Right ventricle myocardium inferior (tissue), 1 donor: ENCODE data around the gene CASP3. TPM values are rescaled to one million over a fixed set of nuclear protein-coding genes. Genes with fewer than 3 reads are reported as not detected.
A peak's percentile ranks its signal among the peaks of the same experiment; 100 is the strongest.
"Not testable (repeated sequence)": the region's sequence is repeated elsewhere in the genome, so short reads cannot be mapped to it uniquely, and the experiment has no call there.

Experiments used
- ATAC-seq: fragments of 200-7000 bp; cut with Tn5 transposase; one replicate; pipeline ENCODE4 v1.9.1; 2020; ENCODE audit warnings: mild to moderate bottlenecking, moderate library complexity
- DNase-seq: peaks from one replicate; pipeline ENCODE4 v3.0.0; 2021; ENCODE audit errors: missing footprints
- intact Hi-C: fragments of 100-400 bp; cut with DNase I; formaldehyde crosslinking; loops from one replicate; pipeline ENCODE4 v1.11.0; 2022
- total RNA-seq: library from RNA; stranded (reverse); fragmentation: NEBNext Ultra II Directional; extraction: Animal tissue kit (Norgen Biotek cat#: 25700); gene quantifications from one replicate; pipeline ENCODE4 v1.2.1, GENCODE V29; 2021
- donor health status: DM: no; HTN: yes; CAD: no; lungs with severe emphysema.

The CASP3 gene
- total RNA-seq, 1 donor from 2014 or later = 10.4 TPM

DNA sequence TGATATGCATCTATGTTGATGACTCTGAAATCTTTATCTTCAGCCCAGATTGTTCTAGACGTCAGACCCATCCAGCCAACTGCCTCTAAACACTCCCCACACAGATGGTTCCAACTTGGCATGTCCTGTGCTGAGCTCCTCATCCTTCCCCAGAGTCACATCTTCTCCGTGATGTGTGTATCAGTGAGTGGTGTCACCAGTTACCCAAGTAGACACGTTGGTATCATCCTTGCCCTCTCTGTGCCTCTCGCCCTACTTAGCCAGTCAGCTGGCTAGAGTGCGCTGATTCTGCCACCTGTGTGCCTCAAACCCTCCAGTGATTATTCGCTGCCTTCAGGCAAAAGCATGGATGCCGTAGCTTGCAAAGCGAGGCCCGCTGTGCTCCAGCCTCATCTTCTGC, 18.8 kb upstream of the CASP3 start:
- no peak for ATAC-seq
- no peak for DNase-seq
- intact Hi-C loops = no loop called here

GRCh38 chr4:184666670-184667069, 17.4 kb upstream of the CASP3 start:
- ATAC-seq = no peak
- intact Hi-C loops = no loop called here

DNA sequence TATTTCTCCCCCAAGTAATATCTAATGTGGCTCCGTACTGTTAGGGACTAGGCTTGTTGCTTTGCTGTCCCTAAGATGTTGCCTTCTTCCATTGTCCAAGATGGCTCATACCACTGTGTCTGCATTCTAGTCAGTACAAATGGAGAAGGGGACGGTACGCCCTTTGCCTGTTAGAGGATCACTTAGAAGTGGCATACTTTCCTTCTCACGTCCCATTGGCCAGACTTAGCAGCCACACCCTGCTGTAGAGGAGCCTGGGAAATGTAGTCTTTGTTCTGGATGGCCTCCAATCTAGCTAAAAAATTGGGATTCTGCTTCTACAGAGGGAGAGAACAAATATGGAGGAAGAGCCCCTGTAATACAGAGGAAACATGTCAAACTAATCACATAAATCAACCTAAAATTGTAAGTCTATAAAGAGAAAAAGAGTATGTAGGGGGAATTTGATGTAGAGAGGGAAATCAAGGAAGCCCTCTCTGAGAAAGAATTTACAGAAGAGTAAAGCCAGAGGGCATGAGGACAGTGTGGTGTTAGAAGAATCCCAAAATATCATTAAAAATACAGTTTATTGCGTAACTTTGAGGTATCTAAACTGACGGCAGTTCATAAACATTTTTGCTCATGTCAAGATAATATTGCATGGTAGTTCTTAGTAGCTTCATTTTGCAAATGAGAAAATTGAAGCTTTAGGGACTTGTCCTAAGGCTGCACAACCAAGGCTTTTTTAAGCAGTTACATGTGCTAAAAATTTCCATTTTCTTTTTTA, 15.4 kb upstream of the CASP3 start:
- intact Hi-C loops = no loop called here
- ATAC-seq (peak; percentile 72), DNase-seq (no peak)

More at GRCh38 chr4:184666670-184667069, 17.4 kb upstream of the CASP3 start:
- DNase-seq = no peak

- no peak for DNase-seq
- intact Hi-C loops = no loop called here
- ATAC-seq = no peak
These were observed 13.0 kb upstream of the CASP3 start for GRCh38 chr4:184662236-184662635.

GRCh38 chr4:184660978-184661377, 11.7 kb upstream of the CASP3 start:
- DNase-seq (no peak), ATAC-seq (no peak)
- intact Hi-C loops = no loop called here

- intact Hi-C loops = not testable (repeated sequence)
These were observed 8.6 kb upstream of the CASP3 start for GRCh38 chr4:184657820-184658219.

GRCh38 chr4:184657144-184657543, 7.9 kb upstream of the CASP3 start:
- intact Hi-C loops = no loop called here
- ATAC-seq = no peak
- DNase-seq = no peak

More at GRCh38 chr4:184657820-184658219, 8.6 kb upstream of the CASP3 start:
- not testable (repeated sequence) for DNase-seq, ATAC-seq

GRCh38 chr4:184655889-184656869, 6.9 kb upstream of the CASP3 start:
- no peak for DNase-seq
- ATAC-seq = peak; percentile 85
- intact Hi-C loops = no loop called here

GRCh38 chr4:184653650-184654049, 4.4 kb upstream of the CASP3 start:
- DNase-seq (no peak), ATAC-seq (no peak)
- intact Hi-C loops = no loop called here

DNA sequence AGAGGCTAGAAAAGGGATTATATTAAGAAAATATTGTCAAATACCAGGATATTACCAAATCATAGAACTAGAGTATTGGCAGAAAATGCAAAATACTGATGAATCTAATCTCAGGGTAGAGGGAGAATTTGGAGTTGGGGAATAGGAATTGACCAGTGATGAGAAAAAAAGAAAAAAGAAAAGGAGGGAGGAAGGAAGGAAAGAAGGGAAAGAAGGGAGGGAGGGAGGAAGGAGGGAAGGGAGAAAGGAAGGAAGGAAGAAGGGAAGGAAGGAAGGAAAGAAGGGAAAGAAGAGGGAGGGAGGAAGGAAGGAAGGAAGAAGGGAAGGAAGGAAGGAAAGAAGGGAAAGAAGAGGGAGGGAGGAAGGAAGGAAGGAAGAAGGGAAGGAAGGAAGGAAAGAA, 3.4 kb upstream of the CASP3 start:
- intact Hi-C loops = not testable (repeated sequence)

DNA sequence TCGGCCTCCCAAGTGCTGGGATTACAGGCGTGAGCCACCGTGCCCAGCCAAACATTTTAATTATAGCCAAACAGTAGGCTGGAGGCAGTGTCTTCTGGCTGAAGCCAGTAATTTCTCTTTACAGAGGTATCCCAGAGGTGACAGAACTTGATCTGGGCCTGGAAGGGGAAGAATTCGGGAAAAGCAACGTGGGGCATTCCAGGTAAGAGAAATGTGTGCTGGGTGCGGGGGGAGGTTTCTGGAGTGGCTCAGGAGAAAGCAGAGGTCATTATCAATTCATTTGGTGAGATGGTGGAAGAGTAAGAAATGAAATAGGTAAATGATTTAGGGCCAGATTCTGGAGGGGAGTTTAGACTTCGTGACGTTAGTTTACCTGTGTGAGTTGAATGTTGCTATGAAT, 2.7 kb upstream of the CASP3 start:
- intact Hi-C loops = no loop called here
- DNase-seq (no peak), ATAC-seq (no peak)

More for the DNA sequence above, 3.4 kb upstream of the CASP3 start:
- ATAC-seq, DNase-seq: not testable (repeated sequence)

- no peak for ATAC-seq
These were observed 966 bp upstream of the CASP3 start for GRCh38 chr4:184649971-184650855.

GRCh38 chr4:184648313-184649025, 778 bp downstream of the CASP3 start:
- intact Hi-C loops = loop anchor here (2.0 to 5.0 kb wide), 5 partner anchors 86 to 381 kb away; partner anchors contain the start of genes CENPU and IRF2
- ATAC-seq = peak; percentile 53

More at GRCh38 chr4:184649971-184650855, 966 bp upstream of the CASP3 start:
- DNase-seq = no peak
- intact Hi-C loops = loop anchor here (2.0 to 5.0 kb wide), 5 partner anchors 85 to 383 kb away; partner anchors contain the start of genes CENPU and IRF2

DNA sequence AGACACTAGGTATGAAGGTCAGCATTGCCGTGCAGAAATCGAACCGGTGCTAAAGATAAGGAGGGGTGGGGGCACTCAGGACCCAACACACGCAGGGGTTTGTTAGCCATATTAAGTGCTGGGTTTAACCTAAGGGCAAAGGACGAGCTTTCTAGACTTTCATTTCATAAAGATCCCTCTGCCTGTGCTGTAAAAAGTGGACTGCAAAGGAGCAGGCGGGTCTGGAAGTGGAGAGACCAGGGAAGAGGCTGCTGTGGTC, 1.3 kb downstream of the CASP3 start:
- no peak for DNase-seq
- intact Hi-C loops = loop anchor here (2.0 to 5.0 kb wide), 5 partner anchors 87 to 381 kb away; partner anchors contain the start of genes CENPU and IRF2
- ATAC-seq = no peak

More at GRCh38 chr4:184648313-184649025, 778 bp downstream of the CASP3 start:
- DNase-seq = peak; percentile 83

DNA sequence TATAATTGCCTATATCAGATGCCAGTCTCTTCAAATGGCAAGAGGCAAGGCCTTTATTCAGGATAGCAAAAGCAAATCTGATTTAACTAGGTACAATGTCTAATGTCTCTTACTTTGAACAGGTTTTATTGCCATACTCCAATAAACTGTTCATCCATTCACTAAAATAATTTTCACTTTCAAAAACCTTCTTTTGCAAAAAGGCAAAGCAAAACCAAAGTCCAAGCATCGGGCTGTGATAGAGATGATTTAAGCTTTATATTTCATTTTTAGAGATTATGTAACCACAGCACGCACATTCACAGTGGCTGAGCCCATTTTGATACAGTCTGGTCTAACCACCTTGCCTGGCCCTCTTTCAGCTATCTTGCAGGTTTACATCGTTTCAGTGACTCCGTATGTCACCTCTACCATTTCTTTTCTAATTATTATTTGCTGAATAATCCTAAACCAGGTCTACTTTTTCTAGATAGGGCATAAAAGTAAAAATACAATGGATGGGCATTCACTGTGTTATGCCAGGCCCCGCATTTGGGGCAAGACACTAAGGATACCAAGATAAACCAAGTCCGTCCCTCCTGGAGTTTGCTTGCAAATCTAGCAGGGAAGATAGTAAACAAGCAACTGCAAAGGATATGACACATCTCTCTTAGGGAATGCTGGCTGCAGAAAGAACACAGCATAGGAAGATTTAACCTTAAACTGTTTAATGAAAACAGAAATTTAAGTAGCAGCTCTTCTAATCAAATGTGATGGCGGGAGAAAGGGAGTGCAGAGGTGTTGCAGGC, 1.8 kb downstream of the CASP3 start:
- intact Hi-C loops = loop anchor here (2.0 to 5.0 kb wide), 5 partner anchors 87 to 380 kb away; partner anchors contain the start of genes CENPU and IRF2
- ATAC-seq (no peak), DNase-seq (no peak)

DNA sequence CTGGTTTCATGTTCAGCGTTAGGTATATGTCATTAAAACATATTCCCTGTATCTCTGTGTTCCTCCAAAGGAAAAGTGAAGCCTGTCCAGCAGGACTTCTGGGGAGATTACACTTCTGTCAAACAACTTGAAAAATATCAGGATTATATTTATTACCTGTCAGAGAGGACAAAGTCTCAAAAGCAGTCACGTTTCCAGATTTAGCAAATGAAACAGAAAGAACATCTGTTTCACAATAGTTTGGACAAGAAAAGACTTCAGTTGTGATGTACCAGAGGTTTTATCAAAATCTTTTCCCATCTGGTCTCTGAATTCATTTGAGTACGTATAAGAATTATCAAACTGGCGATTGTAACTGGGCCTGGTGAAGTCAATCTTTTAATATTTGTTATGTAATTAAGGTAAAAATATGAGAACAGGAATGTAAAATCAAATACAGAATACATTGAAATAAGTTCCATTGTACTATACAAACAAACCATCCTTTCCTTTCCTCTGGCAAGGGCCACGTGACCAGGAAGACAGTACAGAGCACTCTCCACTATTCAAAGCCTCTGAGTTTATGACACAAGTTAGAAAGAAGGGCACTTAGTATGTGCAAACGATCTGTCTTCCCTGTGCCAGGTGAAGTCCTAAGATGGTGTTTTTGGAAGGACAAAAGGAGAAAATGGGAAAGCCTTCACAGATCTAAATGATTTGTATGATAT, 3.2 kb downstream of the CASP3 start:
- no peak for DNase-seq
- intact Hi-C loops = loop anchor here (5.0 kb wide), 2 partner anchors 174 to 379 kb away; partner anchors contain the start of gene IRF2
- no peak for ATAC-seq
